ENCODE results near the gene ZNF606.

Gene ZNF606

DNA sequence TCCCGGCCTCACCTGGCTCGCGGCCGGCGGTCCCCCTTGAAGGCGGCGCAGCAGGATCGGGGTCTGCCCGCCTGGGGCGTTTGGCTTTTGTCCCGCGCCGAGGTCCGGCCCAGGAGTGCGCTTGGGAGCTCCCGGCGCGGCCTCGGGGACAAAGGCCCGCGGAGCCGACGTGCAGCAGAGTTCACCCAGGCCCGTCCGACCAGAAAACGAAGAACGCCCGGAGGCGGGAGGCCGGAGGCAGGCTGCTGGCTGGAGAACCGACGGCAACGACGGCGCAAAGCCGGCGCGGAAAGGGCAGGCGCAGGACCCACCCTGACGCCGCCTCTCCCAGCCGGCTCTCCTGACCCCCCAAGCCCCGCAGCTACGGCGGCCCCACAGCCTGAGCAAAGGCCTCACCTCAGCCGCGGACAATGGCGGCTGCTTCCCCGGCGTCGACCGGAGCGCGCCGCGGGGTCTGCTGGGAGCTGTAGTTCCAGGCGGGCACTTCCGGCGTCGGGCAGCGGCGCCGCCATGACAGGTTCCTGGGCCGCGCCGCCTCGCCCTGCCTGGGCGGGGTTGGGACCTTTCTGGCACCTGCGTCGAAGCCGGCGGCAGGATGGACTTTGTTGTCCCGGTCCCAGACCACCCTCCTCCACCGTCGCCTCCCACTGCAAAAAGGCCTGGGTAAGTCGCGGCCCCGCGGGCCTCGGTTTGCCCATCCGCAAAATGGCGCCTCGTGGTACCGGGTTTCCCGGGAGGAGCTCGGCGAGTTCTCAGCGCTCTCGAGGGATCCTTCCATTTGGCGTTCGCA is at the start of gene ZNF606:
Gene ZNF606 (minus strand): TSS at position 437 of the 790 bp plus-strand sequence. CDS start 1,501 bp downstream, outside the sequence.
- peak; percentile 80 for DNase-seq

DNA sequence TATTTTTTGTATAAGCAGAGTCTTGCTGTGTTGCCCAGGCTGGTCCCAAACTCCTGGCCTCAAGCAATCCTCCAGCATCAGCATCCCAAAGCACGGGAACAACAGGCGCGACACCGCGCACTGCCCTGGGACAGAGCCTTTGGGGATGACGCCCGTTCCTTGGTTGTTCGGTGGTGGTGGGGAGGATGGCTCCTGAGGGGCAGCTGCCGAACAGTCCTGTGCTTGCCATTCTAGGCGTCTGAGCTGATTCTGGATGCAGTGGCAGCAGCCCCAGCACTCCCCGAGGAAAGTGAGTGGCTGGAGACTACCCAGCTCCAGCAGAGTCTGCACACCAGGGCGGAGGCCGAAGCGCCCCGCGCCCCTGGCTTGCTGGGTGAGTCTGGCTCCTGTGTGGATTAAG is 49.6 kb upstream of the ZNF606 start:
- no peak for DNase-seq

- DNase-seq: no peak
Observed at GRCh38 chr19:58047672-58048071, 45.1 kb upstream of the ZNF606 start.

DNA sequence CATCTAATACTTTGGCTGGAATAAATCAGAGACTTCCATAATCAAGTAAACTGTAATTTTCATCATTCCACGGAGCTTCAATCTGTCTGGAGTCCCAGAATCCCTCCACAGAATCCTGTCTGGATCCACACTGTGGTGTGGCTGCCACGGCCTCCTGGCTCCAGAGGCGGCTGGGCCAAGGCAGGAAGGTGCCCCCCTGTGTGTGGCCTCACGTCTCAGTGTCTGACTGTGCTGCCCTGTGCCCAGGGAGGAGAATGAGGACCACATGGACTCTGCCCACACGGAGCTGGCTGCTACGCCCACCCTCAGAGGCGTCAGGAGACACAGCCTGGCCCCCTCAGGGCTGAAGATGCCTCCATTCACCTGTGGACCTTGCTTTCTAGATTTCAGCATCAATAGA is 44.2 kb upstream of the ZNF606 start:
- no peak for DNase-seq

GRCh38 chr19:58045411-58046050 is 42.9 kb upstream of the ZNF606 start:
- DNase-seq: no peak

GRCh38 chr19:58044886-58045285 is 42.3 kb upstream of the ZNF606 start:
- no peak for DNase-seq

- no peak for DNase-seq
Observed at GRCh38 chr19:58044391-58044790, 41.8 kb upstream of the ZNF606 start.

DNA sequence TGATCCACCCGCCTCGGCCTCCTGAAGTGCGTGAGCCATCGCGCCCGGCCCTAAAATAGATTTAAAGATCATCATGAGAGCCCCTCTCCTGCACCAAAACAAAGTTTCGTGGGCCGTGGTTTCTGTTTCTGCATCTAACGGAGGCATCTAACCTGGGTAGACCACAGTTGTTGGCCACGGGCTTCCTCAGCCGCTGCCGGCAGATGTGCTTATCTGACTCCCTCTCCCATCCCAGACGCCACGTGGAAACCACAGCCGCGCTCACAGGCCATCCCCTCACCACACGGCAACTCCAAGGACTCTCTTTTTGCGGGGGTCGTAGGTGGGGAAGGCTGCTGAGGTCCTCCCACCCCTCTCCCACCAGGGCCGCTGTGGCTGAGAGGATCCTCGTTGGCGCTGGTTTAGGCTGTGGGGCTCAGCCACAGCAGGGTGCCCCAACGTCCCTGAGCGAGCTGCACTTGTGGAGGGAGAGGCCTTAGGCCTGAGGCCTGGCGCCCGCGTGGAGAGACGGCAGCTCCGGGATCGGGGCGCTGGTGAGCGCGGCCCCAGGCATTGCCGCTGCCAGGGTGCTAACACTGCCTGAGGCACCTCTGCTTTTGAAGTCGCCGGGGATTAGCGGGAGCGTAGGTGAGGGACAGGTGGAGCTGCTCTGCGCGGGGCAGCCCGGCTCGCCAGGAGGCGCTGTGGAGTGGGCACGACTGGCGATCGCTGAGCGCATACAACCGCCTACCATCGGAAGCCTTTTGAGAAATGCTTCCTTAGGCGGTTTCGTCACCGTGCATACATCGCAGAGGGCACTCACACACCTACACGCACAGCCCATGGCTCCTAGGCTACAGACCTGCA is 40.1 kb upstream of the ZNF606 start:
- no peak for DNase-seq

- DNase-seq: no peak
Observed at GRCh38 chr19:58040751-58041525, 38.3 kb upstream of the ZNF606 start.

DNA sequence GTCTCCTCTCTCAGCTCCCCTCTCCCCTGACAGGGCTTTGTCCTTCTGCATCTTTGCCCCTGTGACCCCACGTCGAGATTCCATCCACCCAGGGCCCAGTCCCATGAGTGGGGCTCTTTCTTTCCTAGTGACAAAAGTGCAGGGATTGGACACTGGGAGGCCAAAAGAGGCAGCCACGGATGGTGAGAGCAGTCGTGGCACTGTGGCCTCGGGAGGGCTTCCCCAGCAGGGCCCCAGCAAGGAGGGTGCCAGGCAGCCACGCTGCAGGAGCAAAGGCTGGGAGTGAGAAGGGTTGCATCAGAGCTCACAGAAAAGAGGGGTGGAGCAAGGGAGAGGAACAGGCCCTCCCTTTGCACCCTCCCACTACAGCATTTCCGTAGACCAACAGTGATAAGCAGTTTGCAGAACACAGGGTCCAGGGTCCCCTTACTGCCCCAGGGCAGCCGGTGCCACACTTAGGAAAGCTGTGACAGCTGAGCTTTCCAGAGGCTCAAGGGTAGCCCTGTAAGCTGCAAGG is 36.1 kb upstream of the ZNF606 start:
- no peak for DNase-seq

DNA sequence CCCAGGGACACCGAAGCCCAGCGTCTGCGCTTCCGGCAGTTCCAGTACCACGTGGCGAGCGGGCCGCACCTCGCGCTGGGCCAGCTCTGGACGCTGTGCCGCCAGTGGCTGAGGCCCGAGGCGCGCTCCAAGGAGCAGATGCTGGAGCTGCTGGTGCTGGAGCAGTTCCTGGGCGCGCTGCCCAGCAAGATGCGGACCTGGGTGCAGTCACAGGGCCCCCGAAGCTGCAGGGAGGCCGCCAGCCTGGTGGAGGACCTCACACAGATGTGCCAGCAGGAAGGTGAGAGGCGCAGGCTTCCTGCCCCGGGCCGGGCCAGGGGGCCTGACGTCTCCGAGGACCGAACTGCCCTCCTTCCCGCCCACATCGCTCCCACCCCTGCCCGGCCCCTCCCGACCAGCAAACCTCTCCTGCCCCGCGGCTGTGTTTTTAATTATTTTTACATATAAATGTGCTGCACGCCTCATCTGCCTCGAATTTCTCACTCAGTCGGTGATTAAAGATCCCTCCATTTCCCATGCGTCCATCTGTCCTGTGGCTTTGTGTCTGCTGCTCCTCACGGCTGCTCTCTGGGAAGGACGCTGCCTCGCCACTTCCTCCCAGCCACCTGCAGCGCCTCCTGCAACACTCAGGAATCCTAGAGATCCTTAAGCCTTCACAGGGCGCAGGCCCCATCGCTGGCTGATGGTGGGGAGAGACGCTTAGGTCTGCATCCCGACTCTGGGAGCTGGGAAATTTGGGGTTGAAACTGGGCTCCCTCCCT is 35.5 kb upstream of the ZNF606 start:
- no peak for DNase-seq

DNA sequence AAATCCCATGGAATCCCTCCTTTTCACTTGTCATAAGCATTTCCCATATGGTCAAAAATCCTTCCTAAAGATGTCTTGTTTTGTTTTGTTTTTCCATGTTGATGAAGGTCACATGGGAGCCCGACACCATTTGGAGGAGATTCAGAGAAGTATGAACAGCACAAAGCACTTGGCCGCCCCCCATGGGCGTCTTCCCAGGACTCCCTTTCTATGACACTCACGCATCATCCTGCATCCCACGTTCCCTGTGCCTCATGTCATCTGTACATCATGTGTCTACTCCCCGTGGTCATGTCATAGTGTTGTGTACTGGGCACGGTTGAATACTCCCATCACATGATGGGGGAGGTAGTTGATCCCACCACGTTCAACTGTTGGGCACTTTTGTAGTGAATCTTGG is 33.2 kb upstream of the ZNF606 start:
- DNase-seq: no peak

GRCh38 chr19:58034477-58034793 is 31.8 kb upstream of the ZNF606 start:
- no peak for DNase-seq

DNA sequence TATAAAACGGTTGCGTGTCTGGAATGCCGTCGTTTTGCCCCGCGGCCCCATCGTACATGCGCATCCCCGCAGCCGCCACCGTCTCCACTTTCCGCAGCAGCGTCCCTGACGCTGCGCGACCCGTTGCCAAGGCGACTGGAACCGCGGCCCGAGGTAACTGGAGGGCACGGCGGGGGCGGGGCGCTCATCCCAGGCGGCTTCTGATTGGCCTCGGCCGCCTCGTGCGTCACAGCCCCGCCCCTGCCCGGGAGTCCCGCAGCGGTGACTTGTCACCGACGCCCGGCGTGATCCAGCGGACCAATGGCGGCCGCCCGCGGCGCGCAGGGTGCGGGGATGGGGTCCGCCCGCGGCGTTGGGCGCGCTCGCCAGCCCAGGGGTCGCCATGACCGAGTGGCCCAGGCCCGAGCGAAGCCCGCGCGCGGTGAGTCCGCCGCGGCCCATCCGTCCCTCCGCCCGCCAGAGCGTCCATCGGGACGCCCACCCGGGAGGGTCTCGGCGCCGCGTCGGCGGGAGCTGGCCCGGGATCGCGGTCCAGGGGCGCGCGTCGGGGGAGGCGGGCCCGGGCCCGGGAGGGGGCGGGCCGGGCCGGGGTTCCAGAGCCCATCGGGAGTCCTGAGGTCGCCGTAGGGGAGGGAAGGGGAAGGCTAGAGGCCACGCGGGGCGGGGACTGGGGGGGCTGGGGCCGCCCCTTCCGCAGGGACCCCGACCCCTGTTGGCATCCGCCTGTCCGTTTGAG is 31.3 kb upstream of the ZNF606 start, which contains the start of gene ZSCAN1:
Gene ZSCAN1 (plus strand): TSS at position 285 of the 736 bp plus-strand sequence. CDS start 3,812 bp downstream, outside the sequence.
- peak; percentile 92 for DNase-seq

- DNase-seq: no peak
Observed at GRCh38 chr19:58024661-58025060, 22.0 kb upstream of the ZNF606 start.

DNA sequence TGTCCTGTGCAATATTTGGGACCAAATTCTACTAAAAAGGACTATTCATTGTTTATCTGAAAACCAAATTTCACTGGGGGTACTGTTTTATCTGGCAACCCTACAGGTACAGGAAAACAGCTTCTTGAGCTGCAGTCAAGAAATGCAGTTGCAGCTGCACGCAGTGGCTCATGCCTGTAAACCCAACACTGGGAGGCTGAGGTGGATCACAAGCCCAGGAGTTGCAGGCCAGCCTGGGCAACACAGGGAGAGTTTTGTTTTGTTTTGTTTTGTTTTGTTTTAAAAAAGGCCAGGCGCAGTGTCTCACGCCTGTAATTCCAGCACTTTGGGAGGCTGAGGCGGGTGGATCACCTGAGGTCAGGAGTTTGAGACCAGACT is 19.7 kb upstream of the ZNF606 start:
- no peak for DNase-seq

- peak; percentile 2 for DNase-seq
Observed at GRCh38 chr19:58021541-58022282, 19.1 kb upstream of the ZNF606 start.

- no peak for DNase-seq
Observed at GRCh38 chr19:58020129-58020528, 17.5 kb upstream of the ZNF606 start.

DNA sequence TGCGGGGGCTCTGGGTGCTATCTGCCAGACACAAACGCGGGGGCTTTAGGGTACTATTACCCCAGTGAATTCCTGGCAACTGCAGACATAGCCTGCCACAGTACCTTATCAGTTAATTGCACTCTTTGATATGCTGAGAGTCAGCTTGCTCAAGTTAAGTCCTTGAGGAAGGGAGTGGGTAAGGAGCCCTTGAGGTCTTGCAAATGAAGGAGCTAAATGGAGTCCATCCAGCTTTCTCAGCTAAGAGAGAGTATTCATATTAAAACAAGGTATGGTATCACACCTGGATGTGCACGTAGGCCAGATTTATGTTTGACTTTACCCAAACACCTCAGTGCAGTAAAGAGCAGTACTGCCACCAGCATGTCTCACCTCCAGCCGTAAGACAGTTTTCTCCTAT is 11.5 kb upstream of the ZNF606 start:
- no peak for DNase-seq

- DNase-seq: no peak
Observed at GRCh38 chr19:58010507-58010906, 7.9 kb upstream of the ZNF606 start.

All from NCI-H2171 (cell line).